Activated T-cell treated with anti-CD3 and anti-CD28 coated beads, Interleukin-2, amount 50 U/mL, for 4 hours (primary cell): ENCODE results near the gene XPNPEP2. TPM values are rescaled to one million over a fixed set of nuclear protein-coding genes. Genes with fewer than 3 reads are reported as not detected.

Experiments
- ATAC-seq, 2 donors: fragments of 200-7000 bp; cut with Tn5 transposase; one replicate each; pipeline ENCODE4 v1.10.0; 2021
- DNase-seq: peaks from one replicate; pipeline ENCODE4 v3.0.0-alpha.2; 2020
- H3K27me3 Mint-ChIP-seq: one replicate; pipeline ENCODE4 v1.8.0; 2021; ENCODE audit warnings: low read depth, mixed read lengths
- H3K36me3 Mint-ChIP-seq: one replicate; pipeline ENCODE4 v1.8.0; 2022; ENCODE audit warnings: mixed read lengths; ENCODE audit not compliant: insufficient read depth
- H3K4me1 Mint-ChIP-seq: one replicate; pipeline ENCODE4 v1.8.0; 2021; ENCODE audit warnings: low read depth, mixed read lengths
- H3K4me3 Mint-ChIP-seq: one replicate; pipeline ENCODE4 v1.8.0; 2021; ENCODE audit warnings: mild to moderate bottlenecking, moderate library complexity, mixed read lengths
- H3K9me3 Mint-ChIP-seq: one replicate; pipeline ENCODE4 v1.8.0; 2021; ENCODE audit warnings: mixed read lengths
- total RNA-seq, 3 donors: library from RNA; stranded (reverse); gene quantifications; one replicate each; pipeline ENCODE4 v1.2.1, GENCODE V29; 2021

The XPNPEP2 gene
- total RNA-seq, 3 donors from 2014 or later, result 0.05 to 0.13 (median 0.08) TPM

DNA sequence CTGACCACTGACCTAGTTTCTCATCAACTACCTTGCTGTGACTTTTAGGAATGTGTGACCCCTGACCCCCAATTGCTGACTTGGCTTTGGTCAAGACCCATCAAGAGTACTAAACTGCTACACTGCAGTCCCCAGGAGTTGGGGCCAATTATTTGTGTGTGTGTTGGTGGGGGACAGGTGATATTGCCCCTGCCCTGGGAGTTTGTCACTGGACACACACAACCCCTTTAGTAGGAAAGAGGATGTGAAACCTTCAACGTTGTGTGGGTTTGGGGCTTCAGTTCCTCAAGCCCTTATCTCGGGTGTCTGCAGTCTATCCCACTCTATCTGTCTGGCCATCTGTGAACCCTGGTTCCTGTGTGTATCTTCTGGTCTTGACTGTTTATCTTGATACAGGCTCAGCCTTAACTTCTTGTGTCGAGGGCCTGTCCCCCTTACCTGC is 47.5 kb downstream of the XPNPEP2 start:
- H3K9me3 Mint-ChIP-seq, result no peaks in the 10 kb centered on the region
- no peak for ATAC-seq
- H3K36me3 Mint-ChIP-seq, result peaks cover 24% of the 10 kb centered on the region
- peaks cover 51% of the 10 kb centered on the region for H3K4me1 Mint-ChIP-seq
- DNase-seq, result no peak
- H3K27me3 Mint-ChIP-seq, result no peaks in the 10 kb centered on the region
- H3K4me3 Mint-ChIP-seq, result peak overlapping the region; percentile 51

DNA sequence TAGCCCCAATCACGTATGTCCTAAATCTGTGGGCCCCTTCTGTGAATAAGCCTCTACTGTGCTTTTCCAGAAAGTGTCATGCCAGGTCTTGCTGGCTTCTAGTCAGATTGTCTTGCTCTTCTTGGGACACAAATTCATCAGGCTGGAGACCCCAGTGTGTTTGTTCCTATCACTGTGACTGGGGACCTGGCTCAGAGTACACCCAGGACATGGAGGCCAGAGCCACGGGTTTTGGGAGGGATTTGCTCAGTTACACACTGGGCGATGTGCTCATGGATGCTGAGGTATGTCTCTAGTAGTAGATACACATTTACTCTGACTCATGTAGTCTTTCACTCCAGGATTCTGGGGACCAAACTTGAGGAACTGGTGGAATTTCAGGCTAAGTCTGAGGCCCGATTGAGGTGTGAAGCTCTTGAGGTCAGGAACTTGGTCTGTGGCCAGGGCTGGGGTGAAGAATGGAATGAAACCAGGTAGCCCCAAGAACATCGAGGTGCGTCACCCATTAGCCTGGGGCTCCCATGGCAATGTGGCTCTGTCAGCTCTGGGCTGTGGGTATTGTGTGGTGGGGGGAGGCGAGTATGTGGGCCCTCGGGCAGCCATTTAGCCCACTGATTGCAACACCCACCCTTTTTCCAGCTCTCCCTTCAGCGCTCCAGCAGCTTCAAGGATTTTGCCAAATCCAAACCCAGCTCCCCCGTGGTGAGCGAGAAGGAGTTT is 48.7 kb downstream of the XPNPEP2 start:
- H3K9me3 Mint-ChIP-seq, result no peaks in the 10 kb centered on the region
- no peaks in the 10 kb centered on the region for H3K27me3 Mint-ChIP-seq
- H3K4me3 Mint-ChIP-seq, result no peak overlapping the region
- peaks cover 24% of the 10 kb centered on the region for H3K36me3 Mint-ChIP-seq
- ATAC-seq, result no peak
- DNase-seq, result no peak
- H3K4me1 Mint-ChIP-seq, result peaks cover 43% of the 10 kb centered on the region

DNA sequence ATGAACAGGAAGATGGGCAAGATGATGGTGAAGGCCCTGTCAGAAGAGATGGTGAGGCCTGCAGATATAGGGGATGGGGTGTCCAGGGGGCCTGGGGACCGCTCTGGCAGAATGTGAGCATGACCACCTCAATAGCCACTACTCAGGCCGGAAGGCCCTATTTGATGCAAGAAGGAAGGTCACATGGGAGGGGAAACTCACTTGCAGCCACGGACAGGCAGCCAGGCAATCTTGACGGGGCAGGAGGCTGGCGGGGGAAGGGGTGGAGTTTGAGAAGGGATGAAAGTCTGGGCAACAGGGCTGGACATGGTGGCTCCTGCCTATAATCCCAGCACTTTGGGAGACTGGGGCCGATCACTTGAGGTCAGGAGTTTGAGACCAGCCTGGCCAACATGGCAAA is 49.7 kb downstream of the XPNPEP2 start:
- H3K4me1 Mint-ChIP-seq, result peaks cover 34% of the 10 kb centered on the region
- ATAC-seq (no peak), DNase-seq (no peak)
- no peaks in the 10 kb centered on the region for H3K9me3 Mint-ChIP-seq
- H3K27me3 Mint-ChIP-seq, result no peaks in the 10 kb centered on the region
- H3K4me3 Mint-ChIP-seq, result no peak overlapping the region
- H3K36me3 Mint-ChIP-seq, result peaks cover 17% of the 10 kb centered on the region

DNA sequence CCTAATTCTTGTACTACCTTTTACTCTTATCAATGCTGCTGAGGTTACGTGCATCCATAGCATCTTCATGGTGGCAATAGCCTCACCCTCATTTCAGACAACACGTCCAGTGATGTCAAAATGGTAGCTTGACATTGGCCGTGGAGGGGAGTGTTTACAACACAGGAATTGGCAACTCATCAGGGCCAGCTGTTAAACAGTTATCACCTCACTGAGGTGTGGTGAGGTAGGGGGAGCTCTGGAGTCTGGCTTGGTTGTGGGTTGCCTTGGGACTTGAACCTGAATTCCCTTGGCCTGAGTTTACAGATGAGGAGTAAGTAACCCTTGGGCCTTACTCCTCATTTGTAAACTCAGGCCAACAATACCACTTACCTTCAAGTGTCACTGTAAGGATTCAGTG is 51.4 kb downstream of the XPNPEP2 start:
- DNase-seq (no peak), ATAC-seq (no peak)
- peaks cover 16% of the 10 kb centered on the region for H3K36me3 Mint-ChIP-seq
- no peaks in the 10 kb centered on the region for H3K9me3 Mint-ChIP-seq
- H3K4me3 Mint-ChIP-seq, result no peak overlapping the region
- H3K27me3 Mint-ChIP-seq, result no peaks in the 10 kb centered on the region
- H3K4me1 Mint-ChIP-seq, result peaks cover 23% of the 10 kb centered on the region

DNA sequence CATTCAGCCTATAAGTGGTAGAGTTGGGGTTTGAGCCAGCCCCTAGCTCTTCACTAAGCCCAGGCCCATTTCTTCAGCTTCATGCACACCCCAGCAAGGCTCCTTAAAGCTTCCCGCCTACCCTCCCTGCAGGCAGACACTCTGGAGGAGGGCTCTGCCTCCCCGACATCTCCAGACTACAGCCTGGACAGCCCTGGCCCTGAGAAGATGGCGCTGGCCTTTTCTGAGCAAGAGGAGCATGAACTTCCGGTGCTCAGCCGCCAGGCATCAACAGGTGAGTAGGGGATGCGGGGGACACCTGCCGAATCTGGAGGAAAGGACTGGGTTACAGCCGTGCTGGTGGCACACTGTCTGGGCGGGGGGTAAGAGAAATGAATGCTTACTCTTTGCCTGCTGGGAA is 52.0 kb downstream of the XPNPEP2 start:
- H3K4me3 Mint-ChIP-seq, result no peak overlapping the region
- peaks cover 11% of the 10 kb centered on the region for H3K36me3 Mint-ChIP-seq
- no peaks in the 10 kb centered on the region for H3K27me3 Mint-ChIP-seq
- ATAC-seq (no peak), DNase-seq (no peak)
- H3K9me3 Mint-ChIP-seq, result no peaks in the 10 kb centered on the region
- H3K4me1 Mint-ChIP-seq, result peaks cover 17% of the 10 kb centered on the region

DNA sequence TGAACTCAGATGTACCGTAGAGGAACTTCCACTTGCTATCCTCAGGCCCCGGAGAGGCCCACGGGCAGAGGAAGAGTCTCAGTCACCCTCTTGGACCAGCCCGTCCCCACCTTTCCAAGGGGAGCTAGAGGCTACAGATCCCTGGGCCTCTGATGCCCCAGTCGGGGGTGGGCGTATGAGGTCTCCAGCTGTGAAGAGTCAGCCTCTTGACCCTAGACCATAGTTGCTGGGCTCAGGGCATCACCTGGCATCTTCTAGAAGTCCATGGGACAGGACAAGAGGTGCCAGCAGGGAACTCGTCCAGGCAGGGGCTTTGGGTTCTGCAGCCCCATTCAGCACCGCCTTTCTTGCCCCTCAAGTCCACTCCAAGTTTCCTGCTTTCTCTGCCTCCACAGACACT is 52.6 kb downstream of the XPNPEP2 start:
- peaks cover 11% of the 10 kb centered on the region for H3K36me3 Mint-ChIP-seq
- no peak overlapping the region for H3K4me3 Mint-ChIP-seq
- no peaks in the 10 kb centered on the region for H3K27me3 Mint-ChIP-seq
- no peaks in the 10 kb centered on the region for H3K9me3 Mint-ChIP-seq
- H3K4me1 Mint-ChIP-seq, result peaks cover 13% of the 10 kb centered on the region
- ATAC-seq (no peak), DNase-seq (no peak)

DNA sequence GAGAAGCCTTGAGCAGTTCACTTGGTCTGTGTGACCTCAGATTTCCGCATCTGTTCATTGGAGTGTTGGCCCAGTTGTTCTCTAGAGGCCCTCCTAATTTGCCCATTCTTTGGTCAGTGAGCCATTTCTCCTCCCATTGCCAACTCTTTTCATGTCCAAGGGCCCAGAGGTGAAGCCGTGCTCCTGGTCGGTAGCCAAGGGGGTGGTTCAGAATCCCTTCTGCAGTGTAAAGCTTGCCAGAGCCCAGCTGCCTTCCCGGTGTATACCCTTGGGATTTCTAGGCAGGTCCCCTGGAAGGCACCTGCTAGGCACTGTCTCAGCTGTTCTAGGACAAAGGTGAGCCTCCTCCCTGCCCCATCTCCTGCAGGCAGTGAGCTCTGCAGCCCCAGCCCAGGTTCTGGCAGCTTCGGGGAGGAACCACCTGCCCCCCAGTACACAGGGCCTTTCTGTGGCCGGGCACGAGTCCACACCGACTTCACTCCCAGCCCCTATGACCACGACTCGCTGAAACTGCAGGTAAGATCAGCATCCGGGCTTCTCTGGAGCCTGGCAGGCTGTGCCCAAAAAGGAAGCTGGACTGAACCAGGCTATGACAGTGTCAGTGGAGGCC is 53.3 kb downstream of the XPNPEP2 start:
- Mint-ChIP-seq H3K36me3 (peaks cover 10% of the 10 kb centered on the region), H3K4me1 (peaks cover 9% of the 10 kb centered on the region), H3K27me3 (no peaks in the 10 kb centered on the region), H3K9me3 (no peaks in the 10 kb centered on the region), H3K4me3 (no peak overlapping the region)
- ATAC-seq, result no peak
- DNase-seq, result no peak

DNA sequence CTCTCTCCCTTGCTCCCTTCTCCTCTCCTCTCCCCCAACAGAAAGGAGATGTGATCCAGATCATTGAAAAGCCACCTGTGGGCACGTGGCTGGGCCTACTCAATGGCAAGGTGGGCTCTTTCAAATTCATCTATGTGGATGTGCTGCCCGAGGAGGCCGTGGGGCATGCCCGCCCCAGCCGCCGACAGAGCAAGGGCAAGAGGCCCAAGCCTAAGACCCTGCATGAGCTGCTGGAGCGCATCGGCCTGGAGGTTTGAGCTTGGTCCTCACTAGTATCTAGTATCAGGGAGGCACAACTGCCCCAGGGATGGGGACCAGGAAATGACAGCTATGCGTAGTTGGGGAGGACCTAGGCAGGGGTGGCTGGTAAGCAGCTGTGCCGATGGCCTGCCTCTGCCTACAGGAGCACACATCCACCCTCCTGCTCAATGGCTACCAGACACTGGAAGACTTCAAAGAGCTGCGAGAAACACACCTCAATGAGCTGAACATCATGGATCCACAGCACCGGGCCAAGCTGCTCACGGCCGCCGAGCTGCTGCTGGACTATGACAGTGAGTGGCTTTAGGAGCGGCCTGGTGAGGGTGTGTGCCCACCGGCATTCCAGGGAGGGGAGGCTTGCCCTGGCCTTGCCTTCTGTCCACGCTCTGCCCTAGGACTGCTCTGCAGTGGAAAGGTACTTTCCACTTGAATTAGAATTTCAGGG is 54.0 kb downstream of the XPNPEP2 start:
- Mint-ChIP-seq H3K4me3 (no peak overlapping the region), H3K9me3 (no peaks in the 10 kb centered on the region), H3K4me1 (peaks cover 2% of the 10 kb centered on the region), H3K36me3 (peaks cover 7% of the 10 kb centered on the region), H3K27me3 (no peaks in the 10 kb centered on the region)
- no peak for DNase-seq
- ATAC-seq, result no peak

DNA sequence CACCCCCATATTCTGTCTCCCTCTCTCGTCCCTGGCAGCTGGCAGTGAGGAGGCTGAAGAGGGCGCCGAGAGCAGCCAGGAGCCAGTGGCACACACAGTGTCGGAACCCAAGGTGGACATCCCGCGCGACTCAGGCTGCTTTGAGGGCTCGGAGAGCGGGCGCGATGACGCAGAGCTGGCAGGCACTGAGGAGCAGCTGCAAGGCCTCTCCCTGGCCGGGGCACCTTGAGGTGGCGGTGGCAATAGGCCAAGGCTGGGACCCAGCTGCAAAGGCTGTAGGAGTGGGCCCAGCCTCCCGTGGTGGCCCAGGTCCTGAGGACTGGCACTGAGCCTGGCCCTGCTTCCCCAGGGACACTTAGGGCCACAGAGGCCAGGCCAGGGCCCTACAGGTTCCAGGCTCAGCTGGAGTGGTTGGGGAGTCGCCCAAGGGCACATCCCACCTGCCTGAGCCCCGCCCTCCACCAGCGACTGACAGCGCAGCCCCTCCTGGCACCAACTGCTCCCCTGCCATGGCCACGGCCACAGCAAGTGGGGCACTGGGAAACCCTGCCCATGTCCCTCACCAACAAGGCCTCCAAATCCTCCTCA is 54.9 kb downstream of the XPNPEP2 start:
- no peak overlapping the region for H3K4me3 Mint-ChIP-seq
- no peak for ATAC-seq
- DNase-seq, result no peak
- peaks cover 9% of the 10 kb centered on the region for H3K4me1 Mint-ChIP-seq
- no peaks in the 10 kb centered on the region for H3K9me3 Mint-ChIP-seq
- peaks cover 5% of the 10 kb centered on the region for H3K36me3 Mint-ChIP-seq
- H3K27me3 Mint-ChIP-seq, result no peaks in the 10 kb centered on the region

DNA sequence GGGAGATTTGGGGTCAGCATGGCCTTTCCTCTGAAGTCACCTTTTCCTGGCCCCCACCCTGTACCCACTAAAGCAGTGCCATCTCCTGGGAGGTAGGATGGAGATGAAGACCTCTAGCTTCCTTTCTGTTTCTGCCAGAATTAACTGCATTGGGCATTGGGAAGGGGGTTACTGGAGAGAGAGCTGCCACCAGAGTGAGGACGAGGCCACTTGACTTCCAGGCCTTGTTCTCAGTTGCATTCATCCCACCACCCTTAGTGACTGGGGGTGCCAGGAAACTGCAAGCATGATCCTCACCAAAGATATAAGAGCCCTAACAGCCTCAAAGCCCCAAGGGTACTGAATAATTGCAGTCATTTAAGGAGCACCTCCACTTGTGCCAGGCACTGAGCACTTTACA is 56.8 kb downstream of the XPNPEP2 start:
- no peaks in the 10 kb centered on the region for H3K9me3 Mint-ChIP-seq

DNA sequence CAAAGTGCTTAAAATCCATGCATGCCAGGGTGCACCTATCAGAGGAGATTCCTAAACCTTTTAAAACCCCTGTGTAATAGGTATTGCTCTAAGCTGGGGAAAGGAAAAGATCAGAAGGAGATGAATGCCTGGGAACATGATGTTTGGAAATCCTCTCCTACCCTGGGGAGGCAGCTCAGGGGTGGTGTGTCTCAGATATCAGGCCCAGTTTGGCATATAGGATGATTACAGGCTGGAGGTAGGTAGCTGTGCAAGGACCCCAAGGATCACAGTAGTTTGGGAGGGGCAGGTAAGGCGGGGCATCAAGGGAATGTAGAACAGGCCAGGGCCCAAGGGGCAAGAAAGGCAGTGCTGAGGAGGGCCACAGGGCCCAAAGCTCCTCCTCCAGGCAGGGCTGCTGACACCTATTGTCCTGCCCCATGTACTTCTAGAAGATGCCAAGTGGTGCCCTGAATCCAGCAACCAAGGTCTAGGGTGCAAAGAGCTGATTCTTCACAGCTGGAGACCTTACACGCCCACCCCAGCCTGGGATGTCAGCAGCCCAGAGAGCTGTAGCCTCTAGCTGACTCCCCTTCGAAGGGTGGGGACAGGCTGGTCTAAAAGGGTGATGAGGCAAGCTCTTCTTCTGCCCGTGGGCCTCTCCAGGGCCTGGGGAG is 58.6 kb downstream of the XPNPEP2 start:
- Mint-ChIP-seq H3K36me3 (peaks cover 8% of the 10 kb centered on the region), H3K4me3 (no peak overlapping the region), H3K27me3 (no peaks in the 10 kb centered on the region), H3K9me3 (no peaks in the 10 kb centered on the region), H3K4me1 (peaks cover 18% of the 10 kb centered on the region)
- DNase-seq (no peak), ATAC-seq (no peak)

More for the DNA sequence above, 56.8 kb downstream of the XPNPEP2 start:
- DNase-seq (no peak), ATAC-seq (no peak)
- Mint-ChIP-seq H3K36me3 (peaks cover 8% of the 10 kb centered on the region), H3K4me3 (no peak overlapping the region), H3K4me1 (peaks cover 18% of the 10 kb centered on the region), H3K27me3 (no peaks in the 10 kb centered on the region)

DNA sequence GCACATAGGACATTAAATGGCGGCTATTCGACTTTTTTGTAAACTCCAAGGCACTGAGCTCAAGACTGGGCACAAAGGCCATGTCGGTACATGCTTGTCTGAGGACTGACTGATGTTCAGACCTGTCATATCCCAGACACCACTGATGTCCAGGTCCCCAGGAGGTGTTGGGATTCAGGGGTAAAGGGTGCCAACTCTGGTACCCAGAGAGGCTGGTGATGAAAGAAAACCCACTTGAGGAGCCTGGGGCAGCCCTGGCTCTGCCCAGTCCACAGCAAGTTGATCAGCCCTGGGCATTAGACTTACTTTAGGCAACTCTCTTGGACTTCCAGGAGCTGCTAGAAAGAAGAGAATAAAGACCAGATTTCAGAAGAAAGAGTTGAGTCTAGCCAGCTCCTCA is 59.7 kb downstream of the XPNPEP2 start:
- peaks cover 8% of the 10 kb centered on the region for H3K36me3 Mint-ChIP-seq
- no peaks in the 10 kb centered on the region for H3K9me3 Mint-ChIP-seq
- DNase-seq, result no peak
- peaks cover 18% of the 10 kb centered on the region for H3K4me1 Mint-ChIP-seq
- H3K4me3 Mint-ChIP-seq, result no peak overlapping the region
- no peak for ATAC-seq
- no peaks in the 10 kb centered on the region for H3K27me3 Mint-ChIP-seq

DNA sequence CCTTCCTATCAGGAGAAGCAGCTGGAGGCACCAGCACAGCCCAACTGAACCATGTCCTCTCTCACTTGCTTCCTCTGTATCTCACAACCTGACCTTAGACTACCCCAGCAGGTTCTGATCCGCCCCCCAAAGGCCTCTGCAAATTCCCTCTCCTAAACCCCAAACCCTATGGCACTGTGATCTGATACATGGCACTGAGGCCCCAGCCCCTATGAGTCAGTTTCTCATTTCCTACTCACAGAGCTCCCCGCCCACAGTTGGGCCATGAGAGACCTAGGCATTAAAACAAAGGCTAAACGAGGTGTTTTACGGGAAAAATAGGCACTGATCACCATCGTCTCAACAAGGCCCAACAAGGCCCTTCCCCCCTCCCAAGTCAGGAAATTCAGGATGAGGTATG is 60.1 kb downstream of the XPNPEP2 start:
- H3K9me3 Mint-ChIP-seq, result no peaks in the 10 kb centered on the region
- peaks cover 19% of the 10 kb centered on the region for H3K4me1 Mint-ChIP-seq
- no peaks in the 10 kb centered on the region for H3K27me3 Mint-ChIP-seq
- DNase-seq (no peak), ATAC-seq (peak; percentile 95 to 96)
- no peak overlapping the region for H3K4me3 Mint-ChIP-seq
- peaks cover 8% of the 10 kb centered on the region for H3K36me3 Mint-ChIP-seq

DNA sequence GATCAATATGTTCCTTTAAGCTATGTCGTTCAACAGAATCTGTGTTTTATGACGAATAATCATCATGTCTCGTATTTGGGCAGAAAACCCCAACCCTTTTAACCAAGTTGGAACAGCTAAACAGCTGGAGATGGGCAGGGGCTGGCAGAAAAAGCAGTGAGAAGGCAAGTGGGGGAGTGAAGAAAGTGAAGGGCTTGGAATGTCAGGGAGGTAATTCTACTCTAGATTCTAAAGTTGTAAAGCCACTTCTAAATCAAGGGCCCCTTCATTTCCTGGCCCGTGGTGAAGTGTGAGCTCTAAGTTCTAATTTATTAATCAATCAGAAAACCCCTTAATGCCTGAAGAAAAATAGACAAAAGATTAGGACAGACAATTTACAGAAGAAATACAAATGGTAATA is 61.4 kb downstream of the XPNPEP2 start:
- no peaks in the 10 kb centered on the region for H3K27me3 Mint-ChIP-seq
- DNase-seq, result no peak
- peaks cover 4% of the 10 kb centered on the region for H3K36me3 Mint-ChIP-seq
- H3K4me3 Mint-ChIP-seq, result no peak overlapping the region
- H3K4me1 Mint-ChIP-seq, result peaks cover 17% of the 10 kb centered on the region
- ATAC-seq, result no peak
- no peaks in the 10 kb centered on the region for H3K9me3 Mint-ChIP-seq
